Activated CD8-positive, alpha-beta memory T cell treated with anti-CD3 and anti-CD28 coated beads, Interleukin-2, amount 10 ng/mL, durations not matched to agents 7 days and 5 days (primary cell): ENCODE data around the gene KNL1. TPM values are rescaled to one million over a fixed set of nuclear protein-coding genes. Genes with fewer than 3 reads are reported as not detected.
"Not testable (repeated sequence)": the region's sequence is repeated elsewhere in the genome, so short reads cannot be mapped to it uniquely, and the experiment has no call there.

Source experiments
- ATAC-seq: fragments of 150-1000 bp; cut with Tn5 transposase; one replicate; pipeline ENCODE4 v1.10.0; 2021; ENCODE audit warnings: moderate library complexity
- CTCF ChIA-PET: fragments of 350-600 bp; sonication (Branson Sonifier 250); formaldehyde crosslinking; loops from one replicate; lab custom pipeline; 2021; ENCODE audit warnings: antibody characterized with exemption; lab: Charles Lee
- DNase-seq: peaks from one replicate; pipeline ENCODE4 v3.0.0-alpha.2; 2020
- H3K27ac Mint-ChIP-seq: one replicate; pipeline ENCODE4 v1.8.0; 2021; ENCODE audit warnings: mild to moderate bottlenecking, mixed read lengths
- H3K27me3 Mint-ChIP-seq: one replicate; pipeline ENCODE4 v1.8.0; 2021; ENCODE audit warnings: mixed read lengths
- H3K36me3 Mint-ChIP-seq: one replicate; pipeline ENCODE4 v1.8.0; 2021; ENCODE audit warnings: mild to moderate bottlenecking, mixed read lengths
- H3K4me1 Mint-ChIP-seq: one replicate; pipeline ENCODE4 v1.8.0; 2021; ENCODE audit warnings: mixed read lengths
- H3K4me3 Mint-ChIP-seq: one replicate; pipeline ENCODE4 v1.8.0; 2021; ENCODE audit warnings: mild to moderate bottlenecking, moderate library complexity, mixed read lengths
- H3K9me3 Mint-ChIP-seq: one replicate; pipeline ENCODE4 v1.8.0; 2022; ENCODE audit warnings: low read depth, mixed read lengths
- total RNA-seq, 2 experiments: library from RNA; stranded (reverse); gene quantifications; one replicate each; pipeline ENCODE4 v1.2.3, GENCODE V29; 2021

The KNL1 gene
- total RNA-seq, 2 experiments from 2014 or later, result 52.1 to 75.0 TPM

DNA sequence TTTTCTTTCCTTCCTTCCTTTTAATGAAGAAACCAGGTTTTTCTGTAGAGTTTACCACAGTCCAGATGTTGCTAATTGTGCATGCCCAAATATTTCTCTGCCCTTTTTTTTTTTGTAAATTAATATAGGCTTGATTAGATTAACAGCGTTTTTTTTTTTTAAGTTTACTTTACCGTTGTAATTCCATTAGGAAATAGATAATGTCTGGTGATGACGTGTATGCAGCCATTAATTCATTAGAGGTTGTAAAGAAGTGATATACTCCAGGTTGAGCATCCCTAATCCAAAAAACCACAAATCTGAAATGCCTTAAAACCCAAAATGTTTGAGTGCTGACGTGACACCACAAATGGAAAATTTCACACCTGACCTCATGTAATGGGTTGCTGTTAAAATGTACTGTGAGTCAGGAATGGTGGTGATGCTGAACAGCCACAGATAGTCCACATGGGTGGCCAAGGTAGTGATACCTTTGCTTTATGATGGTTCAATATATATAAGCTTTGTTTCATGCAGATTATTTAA lies 43.2 kb downstream of the KNL1 start:
- Mint-ChIP-seq H3K4me1 (no peaks in the 10 kb centered on the region), H3K27me3 (no peaks in the 10 kb centered on the region), H3K4me3 (no peak overlapping the region), H3K36me3 (peaks cover 31% of the 10 kb centered on the region), H3K9me3 (no peaks in the 10 kb centered on the region), H3K27ac (no peak overlapping the region)
- CTCF ChIA-PET, result interaction anchor here (0.9 kb wide), 1 partner anchor 145 kb away, joined by 3 read pairs; no protein-coding TSS in a partner anchor
- no peak for ATAC-seq
- no peak for DNase-seq

GRCh38 chr15:40639677-40640076 lies 45.6 kb downstream of the KNL1 start:
- H3K36me3 Mint-ChIP-seq, result peaks cover 31% of the 10 kb centered on the region
- CTCF ChIA-PET, result interaction anchor here (1.5 kb wide), 1 partner anchor 219 kb away, joined by 3 read pairs; no protein-coding TSS in a partner anchor
- no peaks in the 10 kb centered on the region for H3K9me3 Mint-ChIP-seq
- H3K4me3 Mint-ChIP-seq, result no peak overlapping the region
- DNase-seq (no peak), ATAC-seq (no peak)
- no peak overlapping the region for H3K27ac Mint-ChIP-seq
- no peaks in the 10 kb centered on the region for H3K4me1 Mint-ChIP-seq
- no peaks in the 10 kb centered on the region for H3K27me3 Mint-ChIP-seq

DNA sequence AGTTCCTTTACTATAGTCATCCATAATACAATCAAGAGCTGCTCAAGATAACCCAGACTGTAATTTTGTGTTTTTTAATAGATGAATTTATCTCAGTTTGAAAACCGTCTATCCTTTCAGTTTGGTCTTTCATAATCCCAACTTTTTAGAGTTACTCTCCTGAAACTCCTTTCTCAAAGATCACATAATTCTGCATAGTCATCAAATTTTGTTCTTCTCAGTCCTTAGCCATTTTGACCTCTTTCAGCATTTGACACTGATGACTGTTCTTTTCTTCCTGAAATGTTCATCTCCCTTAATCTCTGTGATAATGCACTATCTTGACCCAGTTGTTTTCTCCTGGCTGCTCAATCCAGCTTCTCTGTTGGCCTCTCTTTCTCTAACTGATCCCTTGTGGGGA lies 53.5 kb downstream of the KNL1 start:
- DNase-seq, result no peak
- H3K4me3 Mint-ChIP-seq, result no peak overlapping the region
- CTCF ChIA-PET, result interaction anchor here (0.9 kb wide), 1 partner anchor 15 kb away, joined by 3 read pairs; no protein-coding TSS in a partner anchor
- H3K27ac Mint-ChIP-seq, result no peak overlapping the region
- no peak for ATAC-seq
- no peaks in the 10 kb centered on the region for H3K4me1 Mint-ChIP-seq
- H3K9me3 Mint-ChIP-seq, result no peaks in the 10 kb centered on the region
- H3K27me3 Mint-ChIP-seq, result no peaks in the 10 kb centered on the region
- peaks cover 42% of the 10 kb centered on the region for H3K36me3 Mint-ChIP-seq

DNA sequence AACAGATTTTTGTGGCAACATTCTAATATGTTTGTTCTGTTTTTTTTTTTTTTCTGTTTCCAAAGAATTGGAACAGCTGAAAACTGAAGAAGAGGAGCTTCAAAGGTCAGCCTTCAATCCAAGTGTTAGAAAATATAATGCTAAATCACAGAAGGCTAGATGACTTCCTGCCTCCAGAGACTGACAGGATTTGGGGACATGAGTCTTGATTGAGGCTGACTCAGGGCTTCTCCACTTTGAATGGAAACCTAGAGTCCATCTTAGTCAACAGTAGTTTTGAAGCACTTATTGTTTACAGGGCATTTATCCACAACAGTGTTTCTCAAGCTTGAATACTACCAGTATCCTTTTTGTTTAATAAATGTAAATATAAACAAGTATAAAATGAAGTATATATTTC lies 56.4 kb downstream of the KNL1 start:
- H3K4me3 Mint-ChIP-seq, result no peak overlapping the region
- ATAC-seq (no peak), DNase-seq (no peak)
- no peaks in the 10 kb centered on the region for H3K4me1 Mint-ChIP-seq
- H3K27ac Mint-ChIP-seq, result no peak overlapping the region
- H3K36me3 Mint-ChIP-seq, result peaks cover 44% of the 10 kb centered on the region
- CTCF ChIA-PET, result interaction anchor here (0.8 to 1.2 kb wide), 2 partner anchors 82 to 133 kb away, joined by 3 read pairs; no protein-coding TSS in a partner anchor
- H3K9me3 Mint-ChIP-seq, result no peaks in the 10 kb centered on the region
- H3K27me3 Mint-ChIP-seq, result no peaks in the 10 kb centered on the region

DNA sequence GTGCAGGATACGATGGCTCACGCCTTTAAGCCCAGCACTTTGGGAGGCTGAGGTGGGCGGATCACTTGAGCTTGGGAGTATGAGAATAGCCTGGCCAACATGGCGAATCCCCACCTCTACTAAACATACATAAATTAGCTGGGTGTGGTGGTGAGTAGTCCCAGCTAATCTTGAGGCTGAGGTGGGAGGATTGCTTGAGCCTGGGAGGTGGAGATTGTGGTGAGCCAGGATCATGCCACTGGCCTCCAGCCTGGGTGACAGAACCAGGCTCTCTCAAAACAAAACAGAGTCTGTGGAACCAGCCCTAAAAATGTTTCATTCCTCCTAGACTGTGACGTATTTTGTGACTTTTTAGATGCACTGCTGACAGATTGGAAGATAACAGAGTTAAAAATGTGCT lies 66.6 kb downstream of the KNL1 start:
- peaks cover 39% of the 10 kb centered on the region for H3K36me3 Mint-ChIP-seq
- no peaks in the 10 kb centered on the region for H3K4me1 Mint-ChIP-seq
- no peaks in the 10 kb centered on the region for H3K27me3 Mint-ChIP-seq
- DNase-seq, result no peak
- no peak for ATAC-seq
- CTCF ChIA-PET, result interaction anchor here (0.7 kb wide), 1 partner anchor 142 kb away, joined by 4 read pairs; no protein-coding TSS in a partner anchor
- H3K9me3 Mint-ChIP-seq, result no peaks in the 10 kb centered on the region
- no peak overlapping the region for H3K27ac Mint-ChIP-seq
- no peak overlapping the region for H3K4me3 Mint-ChIP-seq

DNA sequence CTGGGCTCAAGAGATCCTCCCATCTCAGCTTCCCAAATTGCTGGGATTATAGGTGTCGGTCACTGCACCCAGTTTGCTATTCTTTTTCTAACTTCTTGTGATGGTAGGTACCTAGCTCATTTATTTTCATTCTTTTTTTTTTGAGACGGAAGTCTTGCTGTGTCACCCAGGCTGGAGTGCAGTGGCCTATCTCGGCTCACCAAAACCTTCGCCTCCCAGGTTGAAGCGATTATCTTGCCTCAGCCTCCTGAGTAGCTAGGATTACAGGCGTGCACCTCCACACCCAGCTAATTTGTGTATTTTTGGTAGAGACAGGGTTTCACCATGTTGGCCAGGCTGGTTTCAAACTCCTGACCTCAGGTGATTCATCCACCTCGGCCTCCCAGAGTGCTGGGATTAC lies 70.9 kb downstream of the KNL1 start:
- CTCF ChIA-PET, result no interaction called here
- Mint-ChIP-seq H3K4me1 (no peaks in the 10 kb centered on the region), H3K27ac (no peak overlapping the region)

DNA sequence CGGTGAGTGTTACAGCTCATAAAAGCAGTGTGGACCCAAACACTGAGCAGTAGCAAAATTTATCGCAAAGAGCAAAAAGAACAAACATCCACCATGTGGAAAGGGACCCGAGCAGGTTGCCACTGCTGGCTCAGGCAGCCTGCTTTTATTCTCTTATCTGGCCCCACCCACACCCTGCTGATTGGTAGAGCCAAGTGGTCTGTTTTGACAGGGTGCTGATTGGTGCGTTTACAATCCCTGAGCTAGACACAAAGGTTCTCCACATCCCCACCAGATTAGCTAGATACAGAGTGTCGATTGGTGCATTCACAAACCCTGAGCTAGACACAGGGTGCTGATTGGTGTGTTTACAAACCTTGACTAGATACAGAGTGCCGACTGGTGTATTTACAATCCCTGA lies 82.2 kb downstream of the KNL1 start:
- H3K9me3 Mint-ChIP-seq, H3K4me1 Mint-ChIP-seq, H3K27ac Mint-ChIP-seq, DNase-seq, H3K4me3 Mint-ChIP-seq, H3K36me3 Mint-ChIP-seq, ATAC-seq, H3K27me3 Mint-ChIP-seq: not testable (repeated sequence)
- CTCF ChIA-PET, result interaction anchor here (1.3 kb wide), 1 partner anchor 17 kb away, joined by 4 read pairs; no protein-coding TSS in a partner anchor

More for the DNA sequence above, 70.9 kb downstream of the KNL1 start:
- ATAC-seq, result no peak
- Mint-ChIP-seq H3K27me3 (no peaks in the 10 kb centered on the region), H3K4me3 (no peak overlapping the region), H3K9me3 (no peaks in the 10 kb centered on the region), H3K36me3 (peaks cover 29% of the 10 kb centered on the region)
- no peak for DNase-seq

DNA sequence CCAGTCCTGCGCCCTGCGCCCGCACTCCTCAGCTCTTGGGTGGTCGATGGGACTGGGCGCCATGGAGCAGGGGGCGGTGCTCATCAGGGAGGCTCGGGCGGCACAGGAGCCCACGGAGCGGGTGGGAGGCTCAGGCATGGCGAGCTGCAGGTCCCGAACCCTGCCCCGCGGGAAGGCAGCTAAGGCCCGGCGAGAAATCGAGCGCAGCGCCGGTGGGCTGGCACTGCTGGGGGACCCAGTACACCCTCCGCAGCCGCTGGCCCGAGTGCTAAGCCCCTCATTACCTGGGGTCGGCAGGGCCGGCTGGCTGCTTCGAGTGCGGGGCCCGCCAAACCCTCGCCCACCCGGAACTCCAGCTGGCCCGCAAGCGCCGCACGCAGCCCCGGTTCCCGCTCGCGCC lies 82.9 kb downstream of the KNL1 start:
- not testable (repeated sequence) for H3K4me1 Mint-ChIP-seq, ATAC-seq, H3K4me3 Mint-ChIP-seq, H3K27ac Mint-ChIP-seq, H3K36me3 Mint-ChIP-seq, H3K9me3 Mint-ChIP-seq, DNase-seq, H3K27me3 Mint-ChIP-seq
- CTCF ChIA-PET, result interaction anchor here (1.1 to 4.2 kb wide), 4 partner anchors 18 to 217 kb away, joined by 3 to 18 read pairs (median 6); partner anchors contain the start of gene RAD51

DNA sequence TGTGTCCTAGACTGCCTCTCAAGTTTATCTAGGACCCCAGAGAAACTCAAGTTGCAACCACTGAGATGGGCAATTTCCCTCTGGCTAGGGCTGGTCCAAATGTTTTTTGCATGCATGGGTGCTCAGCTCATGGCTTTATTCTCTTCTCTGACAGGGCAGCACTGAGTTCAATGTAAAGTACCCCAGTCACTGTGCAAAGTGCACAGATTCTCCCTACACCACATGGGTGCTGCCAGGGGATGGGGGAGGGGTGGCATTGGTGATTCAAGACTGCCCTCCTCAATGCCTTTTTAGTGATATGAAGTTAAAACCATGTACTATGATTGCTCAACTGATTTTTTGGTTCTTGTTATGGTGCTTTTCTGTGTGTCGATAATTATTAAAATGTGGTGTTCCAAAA lies 86.1 kb downstream of the KNL1 start:
- Mint-ChIP-seq H3K4me1 (peaks cover 3% of the 10 kb centered on the region), H3K27ac (no peak overlapping the region), H3K36me3 (no peaks in the 10 kb centered on the region), H3K4me3 (no peak overlapping the region), H3K27me3 (no peaks in the 10 kb centered on the region), H3K9me3 (no peaks in the 10 kb centered on the region)
- no peak for DNase-seq
- no peak for ATAC-seq
- CTCF ChIA-PET, result interaction anchor here (1.0 to 4.2 kb wide), 8 partner anchors 8 to 179 kb away, joined by 3 to 22 read pairs (median 4); partner anchors contain the start of gene RAD51

DNA sequence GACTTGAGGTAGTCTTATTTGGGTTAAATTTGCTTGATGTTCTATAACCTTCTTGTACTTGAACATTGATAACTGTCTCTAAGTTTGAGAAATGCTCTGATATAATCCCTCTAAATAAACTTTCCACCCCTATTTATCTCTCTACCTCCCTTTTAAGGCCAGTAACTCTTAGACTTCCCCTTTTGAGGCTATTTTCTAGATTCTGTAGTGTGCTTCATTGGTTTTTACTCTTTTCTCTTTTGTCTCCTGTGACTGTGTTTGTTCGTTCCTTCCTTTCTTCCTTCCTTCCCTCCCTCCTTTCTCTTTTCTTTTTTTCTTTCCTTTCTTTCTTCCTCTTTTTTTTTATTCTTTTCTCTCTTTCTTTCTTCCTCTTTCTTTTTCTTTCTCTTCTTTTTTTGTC lies 86.9 kb downstream of the KNL1 start:
- ATAC-seq, H3K4me1 Mint-ChIP-seq, H3K4me3 Mint-ChIP-seq, H3K9me3 Mint-ChIP-seq, DNase-seq, H3K27ac Mint-ChIP-seq, H3K36me3 Mint-ChIP-seq, H3K27me3 Mint-ChIP-seq: not testable (repeated sequence)
- CTCF ChIA-PET, result interaction anchor here (1.1 to 4.2 kb wide), 4 partner anchors 14 to 178 kb away, joined by 4 to 22 read pairs (median 12); partner anchors contain the start of gene RAD51

- Mint-ChIP-seq H3K4me3 (no peak overlapping the region), H3K9me3 (no peaks in the 10 kb centered on the region), H3K27me3 (no peaks in the 10 kb centered on the region), H3K36me3 (no peaks in the 10 kb centered on the region), H3K4me1 (no peaks in the 10 kb centered on the region), H3K27ac (no peak overlapping the region)
- no peak for DNase-seq
- CTCF ChIA-PET, result interaction anchor here (0.8 to 1.0 kb wide), 2 partner anchors 98 to 221 kb away, joined by 3 read pairs; no protein-coding TSS in a partner anchor
- ATAC-seq, result no peak
These were observed 90.3 kb downstream of the KNL1 start for GRCh38 chr15:40684381-40684780.

- Mint-ChIP-seq H3K4me1 (no peaks in the 10 kb centered on the region), H3K36me3 (no peaks in the 10 kb centered on the region), H3K4me3 (no peak overlapping the region), H3K27ac (no peak overlapping the region), H3K9me3 (no peaks in the 10 kb centered on the region), H3K27me3 (no peaks in the 10 kb centered on the region)
- CTCF ChIA-PET, result no interaction called here
- DNase-seq (no peak), ATAC-seq (no peak)
These were observed 91.3 kb downstream of the KNL1 start for GRCh38 chr15:40685376-40685775.

DNA sequence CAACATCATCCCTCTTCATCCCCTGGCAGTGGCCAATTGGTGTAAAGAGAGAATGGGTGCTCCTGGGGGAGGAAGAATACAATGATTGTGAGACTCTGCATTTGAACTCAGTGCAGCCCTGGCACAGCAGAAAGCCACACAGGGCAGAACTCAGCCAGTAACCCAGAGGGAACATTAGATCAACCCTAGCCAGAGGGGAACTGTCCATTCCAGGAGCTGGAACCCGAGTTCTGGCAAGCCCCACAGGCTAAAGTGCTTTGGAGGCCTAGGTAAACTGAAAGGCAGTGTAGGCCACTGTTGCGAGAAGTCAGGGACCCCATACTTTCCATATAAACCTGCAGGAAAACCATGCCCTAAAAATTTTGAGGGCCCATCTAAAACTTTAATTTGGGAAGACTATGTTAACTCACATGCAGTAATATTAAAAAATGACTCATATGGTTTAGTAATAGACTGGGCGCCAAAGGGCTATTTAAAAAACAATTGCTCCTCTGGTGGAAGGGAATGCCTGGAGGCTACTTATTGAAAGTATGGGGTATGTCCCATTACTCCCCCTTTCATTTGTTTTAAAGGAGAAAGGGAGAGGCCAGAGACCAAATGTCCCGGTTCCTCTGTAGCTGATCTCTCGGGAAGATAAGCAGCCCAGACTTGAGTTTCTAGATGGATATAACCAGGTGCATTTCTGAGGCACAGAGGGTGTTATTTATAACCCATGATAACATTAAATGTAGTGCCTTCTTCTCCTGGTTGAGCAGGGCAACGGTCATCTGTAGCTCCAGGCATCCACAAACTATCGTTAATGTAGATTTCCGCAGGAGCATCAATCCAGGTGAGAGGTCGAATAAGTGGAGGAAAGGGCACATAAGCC lies 95.1 kb downstream of the KNL1 start:
- Mint-ChIP-seq H3K27me3 (no peaks in the 10 kb centered on the region), H3K27ac (no peak overlapping the region), H3K36me3 (peaks cover 6% of the 10 kb centered on the region), H3K4me1 (peaks cover 7% of the 10 kb centered on the region), H3K4me3 (no peak overlapping the region), H3K9me3 (no peaks in the 10 kb centered on the region)
- CTCF ChIA-PET, result no interaction called here
- ATAC-seq (no peak), DNase-seq (no peak)
